Breast epithelium (tissue), 3 donors: Measurements from ENCODE around the gene SHFL.

Experiments used
- POLR2A ChIP-seq: fragments of 450-650 bp; IDR thresholded peaks from one replicate; pipeline ENCODE4 v1.6.1; 2016; ENCODE audit warnings: antibody characterized with exemption, mild to moderate bottlenecking, moderate library complexity
- POLR2AphosphoS5 ChIP-seq, 3 donors: sonication (generic); formaldehyde crosslinking; IDR thresholded peaks; one replicate each; pipeline ENCODE4 v1.6.1; 2017; ENCODE audit warnings: antibody characterized with exemption in 3 of 3
- TF ChIP-seq, protein P1 (sequence below), 3 donors: fragments of 450-650 bp; IDR thresholded peaks; one replicate each; pipeline ENCODE4 v1.5.1; 2016 to 2017; ENCODE audit warnings: antibody characterized with exemption in 3 of 3, mild to moderate bottlenecking in 3 of 3, moderate library complexity in 3 of 3

DNA sequence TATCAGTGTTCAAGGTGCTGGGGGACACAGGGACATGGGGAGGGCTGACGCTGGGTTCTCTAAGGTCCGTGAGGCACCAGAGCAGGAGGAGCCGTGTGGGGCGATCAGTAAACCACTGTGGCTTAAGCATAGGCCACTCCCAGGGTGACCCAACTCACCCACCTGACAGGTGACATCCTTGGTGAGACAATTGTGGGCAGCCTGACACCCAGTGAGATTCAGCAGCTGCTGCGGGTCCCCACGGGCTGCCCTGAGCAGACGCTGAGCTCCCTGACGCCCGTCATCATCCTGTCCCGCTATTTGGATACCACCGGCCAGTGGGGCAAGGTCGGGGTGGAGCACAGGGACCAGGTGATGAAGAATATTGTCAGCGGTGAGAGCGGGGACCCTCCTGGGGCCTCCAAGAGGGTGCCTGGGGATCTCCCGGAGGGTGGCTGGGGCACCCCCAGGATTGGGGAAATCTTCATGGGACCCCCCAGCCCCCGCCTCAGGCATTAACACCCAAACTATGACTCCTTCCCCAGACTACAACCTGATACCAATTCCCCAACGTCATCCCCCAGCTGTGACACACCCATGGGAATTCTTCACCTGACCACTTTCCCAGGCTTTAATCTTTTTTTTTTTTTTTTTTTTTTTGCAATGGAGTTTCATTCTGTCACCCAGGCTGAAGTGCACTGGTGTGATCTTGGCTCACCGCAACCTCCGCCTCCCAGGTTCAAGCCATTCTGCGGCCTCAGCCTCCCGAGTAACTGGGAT lies 33.3 kb upstream of the SHFL start:
- TF ChIP-seq POLR2AphosphoS5 (IDR thresholded peaks at IDR 0.05) (no peak), POLR2A (no peak)
- TF ChIP-seq, protein P1, sequence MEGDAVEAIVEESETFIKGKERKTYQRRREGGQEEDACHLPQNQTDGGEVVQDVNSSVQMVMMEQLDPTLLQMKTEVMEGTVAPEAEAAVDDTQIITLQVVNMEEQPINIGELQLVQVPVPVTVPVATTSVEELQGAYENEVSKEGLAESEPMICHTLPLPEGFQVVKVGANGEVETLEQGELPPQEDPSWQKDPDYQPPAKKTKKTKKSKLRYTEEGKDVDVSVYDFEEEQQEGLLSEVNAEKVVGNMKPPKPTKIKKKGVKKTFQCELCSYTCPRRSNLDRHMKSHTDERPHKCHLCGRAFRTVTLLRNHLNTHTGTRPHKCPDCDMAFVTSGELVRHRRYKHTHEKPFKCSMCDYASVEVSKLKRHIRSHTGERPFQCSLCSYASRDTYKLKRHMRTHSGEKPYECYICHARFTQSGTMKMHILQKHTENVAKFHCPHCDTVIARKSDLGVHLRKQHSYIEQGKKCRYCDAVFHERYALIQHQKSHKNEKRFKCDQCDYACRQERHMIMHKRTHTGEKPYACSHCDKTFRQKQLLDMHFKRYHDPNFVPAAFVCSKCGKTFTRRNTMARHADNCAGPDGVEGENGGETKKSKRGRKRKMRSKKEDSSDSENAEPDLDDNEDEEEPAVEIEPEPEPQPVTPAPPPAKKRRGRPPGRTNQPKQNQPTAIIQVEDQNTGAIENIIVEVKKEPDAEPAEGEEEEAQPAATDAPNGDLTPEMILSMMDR (IDR thresholded peaks at IDR 0.05), result no peak
